Colonic mucosa (tissue), 4 donors: ENCODE data around the gene CFAP46. TPM values are rescaled to one million over a fixed set of nuclear protein-coding genes. Genes with fewer than 3 reads are reported as not detected.
"Not testable (repeated sequence)": the region's sequence is repeated elsewhere in the genome, so short reads cannot be mapped to it uniquely, and the experiment has no call there.

Experiments
- DNase-seq: peaks from one replicate; pipeline ENCODE4 v3.0.0-alpha.2; 2020
- H3K27ac ChIP-seq: fragments of 200-600 bp; one replicate; pipeline ENCODE4 v1.8.0; 2021
- H3K27me3 ChIP-seq: fragments of 200-600 bp; one replicate; pipeline ENCODE4 v1.8.0; 2021
- H3K36me3 ChIP-seq: fragments of 200-600 bp; one replicate; pipeline ENCODE4 v1.8.0; 2021
- H3K4me1 ChIP-seq: fragments of 200-600 bp; one replicate; pipeline ENCODE4 v1.8.0; 2021; ENCODE audit warnings: mild to moderate bottlenecking
- H3K4me3 ChIP-seq: fragments of 200-600 bp; one replicate; pipeline ENCODE4 v1.8.0; 2021
- H3K9ac ChIP-seq, 2 donors: one replicate each; pipeline ENCODE4 v1.7.0; 2013; ENCODE audit warnings: control low read depth in 2 of 2, low read depth in 2 of 2, low read length in 2 of 2
- H3K9me3 ChIP-seq: fragments of 200-600 bp; one replicate; pipeline ENCODE4 v1.8.0; 2021
- CTCF ChIP-seq: fragments of 200-600 bp; IDR thresholded peaks from one replicate; pipeline ENCODE4 v1.8.0; 2022; ENCODE audit warnings: antibody characterized with exemption, mild to moderate bottlenecking
- intact Hi-C: fragments of 100-400 bp; cut with DNase I; formaldehyde crosslinking; loops from one replicate; pipeline ENCODE4 v1.14.1; 2022
- total RNA-seq, 2 donors: library from RNA; stranded (reverse); fragmentation: NEBNext Ultra II Directional in 1 of 2; extraction: Animal tissue kit (Norgen Biotek cat#: 25700) in 1 of 2; gene quantifications; one replicate each; pipeline ENCODE4 v1.2.1, GENCODE V29; 2021
- donor health status: healthy.
- donor health status: DM: no; HTN: no; CAD: no.
- donor health status: DM: no; HTN: no; CAD: no.

The CFAP46 gene
- total RNA-seq, 2 donors from 2014 or later: 0.13 TPM; not detected in 1

- intact Hi-C loops: no loop called here
- H3K9me3 ChIP-seq: no peaks in the 10 kb centered on the region
- no peak for TF ChIP-seq CTCF
- no peak overlapping the region for H3K9ac ChIP-seq
- DNase-seq: no peak
- no peaks in the 10 kb centered on the region for H3K4me1 ChIP-seq
- no peak overlapping the region for H3K27ac ChIP-seq
- H3K36me3 ChIP-seq: no peaks in the 10 kb centered on the region
- no peak overlapping the region for H3K4me3 ChIP-seq
- no peaks in the 10 kb centered on the region for H3K27me3 ChIP-seq
These were observed 53.4 kb downstream of the CFAP46 start for GRCh38 chr10:132888898-132889490.

GRCh38 chr10:132888446-132888845, 53.9 kb downstream of the CFAP46 start:
- H3K36me3 ChIP-seq, H3K9ac ChIP-seq, H3K4me3 ChIP-seq, H3K9me3 ChIP-seq, DNase-seq, intact Hi-C loops, H3K27me3 ChIP-seq, H3K27ac ChIP-seq, H3K4me1 ChIP-seq: not testable (repeated sequence)

- no peaks in the 10 kb centered on the region for H3K4me1 ChIP-seq
- no peak for TF ChIP-seq CTCF
- no peak for DNase-seq
These were observed 55.9 kb downstream of the CFAP46 start for GRCh38 chr10:132886211-132887099.

GRCh38 chr10:132885451-132886210, 56.7 kb downstream of the CFAP46 start:
- Histone ChIP-seq H3K36me3 (no peaks in the 10 kb centered on the region), H3K27ac (no peak overlapping the region), H3K9ac (no peak overlapping the region), H3K27me3 (no peaks in the 10 kb centered on the region), H3K4me3 (no peak overlapping the region), H3K4me1 (no peaks in the 10 kb centered on the region), H3K9me3 (no peaks in the 10 kb centered on the region)
- intact Hi-C loops: no loop called here
- TF ChIP-seq CTCF: no peak
- no peak for DNase-seq

More at GRCh38 chr10:132886211-132887099, 55.9 kb downstream of the CFAP46 start:
- intact Hi-C loops: no loop called here
- Histone ChIP-seq H3K9me3 (no peaks in the 10 kb centered on the region), H3K27ac (no peak overlapping the region), H3K9ac (no peak overlapping the region), H3K27me3 (no peaks in the 10 kb centered on the region), H3K36me3 (no peaks in the 10 kb centered on the region), H3K4me3 (no peak overlapping the region)

GRCh38 chr10:132884691-132885271, 57.6 kb downstream of the CFAP46 start:
- H3K36me3 ChIP-seq: no peaks in the 10 kb centered on the region
- H3K4me3 ChIP-seq: no peak overlapping the region
- no peak for DNase-seq
- no peak overlapping the region for H3K9ac ChIP-seq
- no peaks in the 10 kb centered on the region for H3K27me3 ChIP-seq
- H3K9me3 ChIP-seq: no peaks in the 10 kb centered on the region
- no peak overlapping the region for H3K27ac ChIP-seq
- no peak for TF ChIP-seq CTCF
- no peaks in the 10 kb centered on the region for H3K4me1 ChIP-seq
- intact Hi-C loops: no loop called here
